GM12873 (cell line): Measurements from ENCODE around the gene EDA2R.

Experiments
- CTCF ChIP-seq: IDR thresholded peaks from 2 replicates; pipeline ENCODE4 v1.5.1; 2012; ENCODE audit warnings: low read depth, mild to moderate bottlenecking, moderate library complexity, low read length, control low read depth; ENCODE audit not compliant: insufficient read depth; ENCODE audit errors: missing control alignments

EDA2R gene

GRCh38 chrX:66638591-66639500 is at the start of gene EDA2R:
TSS of gene EDA2R (minus strand) at chrX:66639078. CDS start at chrX:66616020, 23,058 bp downstream.
- no peak for TF ChIP-seq CTCF

GRCh38 chrX:66684196-66684595 is 45.3 kb upstream of the EDA2R start:
- TF ChIP-seq CTCF = no peak

- TF ChIP-seq CTCF = no peak
Measured at GRCh38 chrX:66680451-66680850, 41.6 kb upstream of the EDA2R start.

GRCh38 chrX:66677430-66677829 is 38.6 kb upstream of the EDA2R start:
- no peak for TF ChIP-seq CTCF

- TF ChIP-seq CTCF = no peak
Measured at GRCh38 chrX:66676990-66677389, 38.1 kb upstream of the EDA2R start.

- TF ChIP-seq CTCF = no peak
Measured at GRCh38 chrX:66676413-66676812, 37.5 kb upstream of the EDA2R start.

- no peak for TF ChIP-seq CTCF
Measured at GRCh38 chrX:66675541-66675940, 36.7 kb upstream of the EDA2R start.
